HCT116 (cell line): ENCODE results near the gene DBX1.

Experiments
- CTCF ChIP-seq, 3 experiments: fragments of 200-600 bp in 1 of 3; sonication (generic) in 1 of 3; IDR thresholded peaks in 2 of 3; conservative IDR thresholded peaks in 1 of 3; 2 replicates each; pipeline ENCODE4 v1.5.1; 2012 to 2017; ENCODE audit warnings: low read depth in 2 of 3, low read length in 2 of 3, antibody characterized with exemption in 1 of 3, borderline replicate concordance in 1 of 3, control low read depth in 1 of 3, mild to moderate bottlenecking in 1 of 3, mixed read lengths in 1 of 3, mixed run types in 1 of 3, moderate library complexity in 1 of 3; ENCODE audit not compliant: insufficient read depth in 1 of 3
- EZH2 ChIP-seq: fragments of 200-600 bp; sonication (generic); IDR thresholded peaks from 2 replicates; pipeline ENCODE4 v1.6.1; 2017; ENCODE audit warnings: antibody characterized with exemption, mixed run types
- JUND ChIP-seq: IDR thresholded peaks from 2 replicates; pipeline ENCODE4 v1.6.1; 2012
- MAX ChIP-seq: IDR thresholded peaks from 2 replicates; pipeline ENCODE4 v1.6.1; 2012
- POLR2A ChIP-seq: IDR thresholded peaks from 2 replicates; pipeline ENCODE4 v1.7.0; 2011; ENCODE audit warnings: borderline replicate concordance; ENCODE audit not compliant: insufficient read depth, insufficient read length; ENCODE audit errors: extremely low read depth
- POLR2AphosphoS5 ChIP-seq: IDR thresholded peaks from 2 replicates; pipeline ENCODE4 v1.6.1; 2011; ENCODE audit warnings: mild to moderate bottlenecking, low read depth, low read length, moderate library complexity
- SIN3A ChIP-seq: IDR thresholded peaks from 2 replicates; pipeline ENCODE4 v1.6.1; 2012; ENCODE audit warnings: low read depth
- SP1 ChIP-seq: IDR thresholded peaks from 2 replicates; pipeline ENCODE4 v1.6.1; 2012; ENCODE audit warnings: low read depth
- SRF ChIP-seq: IDR thresholded peaks from 2 replicates; pipeline ENCODE4 v1.6.1; 2012; ENCODE audit warnings: low read depth
- YY1 ChIP-seq: IDR thresholded peaks from 2 replicates; pipeline ENCODE4 v1.6.1; 2011; ENCODE audit warnings: low read length, low read depth, moderate library complexity, mild to moderate bottlenecking; ENCODE audit not compliant: insufficient replicate concordance; ENCODE audit errors: extremely low read depth

GRCh38 chr11:20127671-20128527 is 32.4 kb downstream of the DBX1 start:
- TF ChIP-seq YY1 (no peak), CTCF (IDR thresholded peaks at IDR 0.05 in 2 of 3, conservative IDR thresholded peaks at IDR 0.05 in 1 of 3; ENCODE audit: borderline replicate concordance in 1 of 3, insufficient read depth in 1 of 3, low read depth in 2 of 3, low read length in 2 of 3) (peak; percentile 71 to 88 (median 83)), POLR2A (no peak), EZH2 (no peak), SIN3A (no peak), SP1 (no peak), POLR2AphosphoS5 (no peak), JUND (no peak), MAX (no peak), SRF (no peak)
